Fibroblast of skin of abdomen (primary cell): Measurements from ENCODE around the gene CHDH.
A peak's percentile ranks its signal among the peaks of the same experiment; 100 is the strongest.

Experiments
- DNase-seq: peaks from one replicate; pipeline ENCODE4 v3.0.0-alpha.2; 2013

CHDH gene

DNA sequence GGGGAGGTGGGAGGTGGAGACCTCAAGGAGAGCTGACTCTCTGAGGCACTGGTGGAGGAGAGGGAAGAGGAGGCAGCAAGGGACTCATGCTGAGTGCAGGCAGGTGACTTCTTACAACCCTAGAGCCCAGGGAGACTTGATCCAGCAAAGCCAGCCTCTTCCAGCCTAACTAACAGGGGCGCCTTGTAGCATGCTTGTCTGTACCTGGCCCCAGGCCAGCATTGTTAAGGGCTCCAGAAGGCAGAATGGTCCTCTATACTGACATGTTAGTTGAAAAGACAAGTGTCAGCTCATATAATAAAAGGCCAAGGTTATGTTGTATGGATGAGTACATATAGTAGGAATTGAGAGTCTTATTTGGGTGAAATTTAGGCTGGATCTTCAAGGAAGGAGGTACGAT lies 65.4 kb downstream of the CHDH start:
- no peak for DNase-seq

DNA sequence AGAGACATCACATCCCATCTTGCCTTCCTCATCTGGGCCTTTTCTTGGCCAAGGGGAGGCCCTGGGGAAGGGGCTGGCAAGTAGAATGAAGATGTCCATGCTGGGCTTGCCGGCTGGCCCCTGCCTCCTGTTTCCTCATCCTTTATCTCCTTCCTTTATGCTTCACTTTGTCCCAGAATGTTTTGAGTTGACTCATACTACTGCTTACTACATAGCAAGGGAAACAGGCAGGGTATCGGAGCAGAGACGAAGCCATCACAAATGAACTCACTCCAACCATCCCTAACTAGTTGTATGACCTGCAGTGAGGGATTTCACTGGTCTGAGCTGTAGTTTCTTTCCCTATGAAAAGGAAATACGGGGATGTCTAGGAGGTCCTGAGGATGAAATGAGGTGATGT lies 66.0 kb downstream of the CHDH start:
- DNase-seq, result no peak

DNA sequence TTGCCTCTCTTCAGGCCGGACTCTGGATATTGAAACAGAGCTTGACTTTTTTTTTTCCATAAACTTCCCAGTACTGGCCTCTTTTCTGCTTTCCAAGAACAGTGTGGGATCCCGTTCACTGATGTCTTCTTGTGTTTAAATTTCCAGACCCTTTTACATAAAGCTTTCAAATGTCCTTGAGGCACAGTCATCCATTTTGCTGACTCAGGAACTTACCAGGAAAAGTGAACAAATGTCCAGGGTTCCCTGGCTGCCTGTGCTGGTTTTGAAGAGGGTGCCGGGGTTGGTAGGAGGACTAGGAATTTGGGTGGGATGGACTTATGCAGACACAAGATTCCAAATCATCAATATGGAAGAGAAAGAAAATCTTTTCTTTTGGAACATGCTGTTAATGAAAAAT lies 68.1 kb downstream of the CHDH start:
- DNase-seq, result no peak

DNA sequence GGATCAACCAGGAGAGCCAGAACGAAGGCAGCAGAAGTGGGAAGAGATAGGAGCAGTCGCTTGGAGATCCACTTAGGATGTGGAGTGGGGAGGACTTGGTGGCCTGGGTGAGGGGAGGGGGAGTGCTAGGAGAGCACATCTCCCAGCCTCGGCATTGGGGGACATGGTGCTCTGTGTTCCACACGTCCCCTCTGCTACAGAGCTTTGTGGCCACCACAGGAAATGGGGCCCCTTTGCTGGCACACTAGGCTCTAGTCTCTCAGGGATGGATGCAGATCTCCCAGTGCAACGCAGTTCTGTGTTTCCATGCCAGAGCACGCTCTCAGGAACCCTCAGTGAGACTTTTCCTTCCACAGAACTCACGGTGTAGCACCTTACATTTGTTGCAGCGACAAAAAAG lies 68.8 kb downstream of the CHDH start:
- no peak for DNase-seq

DNA sequence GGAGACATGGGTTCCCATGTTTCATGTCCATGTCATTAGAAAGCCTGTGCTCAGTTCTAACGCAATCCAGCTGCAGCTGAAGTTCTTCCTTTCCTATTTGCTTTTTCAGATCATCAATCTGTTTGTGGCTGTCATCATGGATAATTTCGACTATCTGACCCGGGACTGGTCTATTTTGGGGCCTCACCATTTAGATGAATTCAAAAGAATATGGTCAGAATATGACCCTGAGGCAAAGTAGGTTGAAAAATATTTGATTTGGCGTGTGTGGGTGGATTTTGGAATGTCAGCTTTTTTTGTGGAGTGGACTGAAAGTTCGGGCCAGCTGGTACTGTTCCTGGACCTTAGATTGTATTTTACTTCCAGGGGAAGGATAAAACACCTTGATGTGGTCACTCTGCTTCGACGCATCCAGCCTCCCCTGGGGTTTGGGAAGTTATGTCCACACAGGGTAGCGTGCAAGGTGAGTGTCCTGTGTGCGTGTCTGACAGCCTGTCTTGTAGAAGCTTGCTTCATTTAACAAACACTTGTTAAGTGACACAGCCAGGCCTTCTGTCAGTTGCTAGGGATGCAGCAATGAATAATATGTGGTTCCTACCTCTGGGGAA lies 69.6 kb downstream of the CHDH start:
- peak; percentile 77 for DNase-seq

DNA sequence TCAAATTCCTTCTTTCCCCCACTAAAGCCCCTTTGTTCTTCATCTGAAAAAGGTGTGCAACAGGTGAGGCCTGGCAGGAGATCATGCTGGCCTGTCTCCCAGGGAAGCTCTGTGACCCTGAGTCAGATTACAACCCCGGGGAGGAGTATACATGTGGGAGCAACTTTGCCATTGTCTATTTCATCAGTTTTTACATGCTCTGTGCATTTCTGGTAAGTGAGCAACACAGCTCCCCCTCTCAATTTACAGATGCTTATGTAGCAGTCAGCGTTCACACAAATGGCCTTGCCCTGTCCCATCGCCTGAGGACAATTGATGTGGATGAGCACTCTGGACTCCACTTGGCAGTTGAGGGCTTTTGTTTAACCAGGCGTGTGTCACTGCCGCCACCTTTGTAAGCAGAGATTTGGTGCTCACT lies 70.4 kb downstream of the CHDH start:
- peak; percentile 53 for DNase-seq

DNA sequence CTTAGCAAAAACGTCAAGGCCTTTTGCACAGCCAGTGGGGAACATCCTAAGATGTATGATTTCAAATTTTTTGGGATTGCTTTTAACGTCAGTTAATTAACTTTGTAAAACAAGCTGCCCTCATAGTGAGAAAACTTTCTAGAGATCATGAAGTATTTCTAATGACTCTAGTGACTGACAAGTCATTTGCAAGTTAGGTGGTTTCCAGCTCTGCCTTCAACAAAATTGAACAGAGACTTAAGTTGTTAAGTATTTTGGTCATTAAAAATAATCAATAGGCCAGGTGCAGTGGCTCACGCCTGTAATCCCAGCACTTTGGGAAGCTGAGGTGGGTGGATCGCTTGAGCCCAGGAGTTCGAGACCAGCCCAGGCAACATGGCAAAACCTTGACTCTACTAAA lies 71.2 kb downstream of the CHDH start:
- DNase-seq, result no peak

DNA sequence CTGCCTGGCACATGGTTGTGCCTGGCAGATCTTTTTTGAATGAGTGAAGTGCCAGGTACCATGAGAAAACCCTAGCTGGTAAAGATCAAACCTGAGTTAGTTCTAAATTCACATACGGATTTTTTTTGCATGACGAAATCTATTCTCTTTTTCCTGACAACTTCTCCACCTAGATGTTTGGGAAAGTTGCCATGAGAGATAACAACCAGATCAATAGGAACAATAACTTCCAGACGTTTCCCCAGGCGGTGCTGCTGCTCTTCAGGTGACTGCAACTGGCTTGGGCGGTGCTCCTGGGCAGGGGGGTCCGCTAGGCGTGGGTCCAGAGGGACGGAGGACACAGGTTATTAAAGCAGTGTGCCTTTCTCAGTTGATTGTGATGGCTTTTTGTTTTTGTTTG lies 71.8 kb downstream of the CHDH start:
- no peak for DNase-seq

DNA sequence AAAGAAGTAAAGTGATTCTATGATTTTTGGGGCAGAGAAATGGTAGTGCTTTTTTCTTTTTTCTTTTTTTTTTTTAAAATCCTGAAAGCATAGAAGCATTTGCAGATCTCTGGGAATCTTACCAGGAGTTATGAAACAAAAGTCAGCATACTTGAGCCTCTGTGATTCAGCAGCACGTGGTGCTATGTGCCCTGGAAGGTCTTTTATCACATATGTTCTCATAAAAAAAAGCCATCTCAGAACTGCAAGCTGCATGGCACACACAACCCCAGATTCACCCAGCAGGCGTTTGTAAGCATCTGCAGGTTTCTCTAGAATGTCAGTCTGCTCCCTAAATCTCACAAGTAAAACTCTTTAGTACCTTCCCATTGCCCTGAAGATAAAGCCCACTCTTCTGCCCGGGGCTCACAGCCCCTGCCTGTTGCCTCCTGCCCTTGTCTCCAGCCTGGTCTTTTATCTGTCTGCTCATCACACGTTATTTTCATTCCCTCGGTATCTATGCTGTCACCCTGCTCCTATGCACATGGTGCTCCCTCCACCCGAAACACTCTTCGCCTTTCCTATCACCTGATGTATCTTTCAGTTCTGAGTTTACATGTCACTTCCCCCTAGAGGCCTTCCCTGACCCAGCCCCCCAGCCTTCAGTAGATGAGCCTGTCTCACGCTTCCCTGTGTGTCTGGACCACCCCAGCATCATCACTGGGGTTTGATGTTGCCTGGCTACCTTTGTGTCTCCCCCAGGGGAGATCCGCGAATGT lies 72.4 kb downstream of the CHDH start:
- DNase-seq, result peak; percentile 90

DNA sequence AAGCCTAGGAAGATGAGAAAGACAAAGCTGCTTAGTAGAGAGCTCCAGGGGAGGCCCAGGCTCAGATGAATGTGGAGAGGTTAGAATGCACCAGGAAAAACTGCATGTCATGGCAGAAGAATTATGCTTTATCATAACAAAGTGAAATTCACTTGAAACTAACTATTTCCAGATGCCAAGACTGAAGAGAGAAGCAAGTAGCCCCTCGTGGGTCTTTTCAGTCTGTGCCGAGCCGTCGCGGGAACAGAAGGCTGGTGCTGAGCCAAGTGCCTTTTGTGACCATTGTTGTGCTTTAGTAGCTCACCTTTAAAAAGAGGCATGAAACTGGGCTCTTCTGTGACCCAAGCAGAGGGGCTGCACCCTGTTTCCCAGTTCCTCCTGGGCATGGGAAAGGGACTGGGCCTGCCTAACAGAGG lies 73.2 kb downstream of the CHDH start:
- DNase-seq, result peak; percentile 82

DNA sequence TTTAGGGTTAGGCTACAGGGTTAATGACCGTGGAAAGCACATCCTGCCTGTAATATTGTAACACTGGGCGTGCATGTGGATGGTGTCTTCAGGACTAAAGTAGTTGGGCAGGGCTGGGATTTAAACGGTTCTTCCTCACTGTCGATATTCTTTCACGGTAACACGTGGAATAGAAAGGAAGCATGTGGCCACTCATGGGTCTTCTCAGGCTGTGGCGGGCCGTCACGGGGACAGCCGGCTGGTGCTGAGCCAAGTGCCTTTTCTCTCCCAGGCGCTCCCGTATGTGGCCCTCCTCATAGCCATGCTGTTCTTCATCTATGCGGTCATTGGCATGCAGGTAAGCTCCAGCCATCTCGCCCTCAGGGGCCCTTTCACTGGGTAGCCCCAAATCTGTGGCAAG lies 73.7 kb downstream of the CHDH start:
- DNase-seq, result no peak

DNA sequence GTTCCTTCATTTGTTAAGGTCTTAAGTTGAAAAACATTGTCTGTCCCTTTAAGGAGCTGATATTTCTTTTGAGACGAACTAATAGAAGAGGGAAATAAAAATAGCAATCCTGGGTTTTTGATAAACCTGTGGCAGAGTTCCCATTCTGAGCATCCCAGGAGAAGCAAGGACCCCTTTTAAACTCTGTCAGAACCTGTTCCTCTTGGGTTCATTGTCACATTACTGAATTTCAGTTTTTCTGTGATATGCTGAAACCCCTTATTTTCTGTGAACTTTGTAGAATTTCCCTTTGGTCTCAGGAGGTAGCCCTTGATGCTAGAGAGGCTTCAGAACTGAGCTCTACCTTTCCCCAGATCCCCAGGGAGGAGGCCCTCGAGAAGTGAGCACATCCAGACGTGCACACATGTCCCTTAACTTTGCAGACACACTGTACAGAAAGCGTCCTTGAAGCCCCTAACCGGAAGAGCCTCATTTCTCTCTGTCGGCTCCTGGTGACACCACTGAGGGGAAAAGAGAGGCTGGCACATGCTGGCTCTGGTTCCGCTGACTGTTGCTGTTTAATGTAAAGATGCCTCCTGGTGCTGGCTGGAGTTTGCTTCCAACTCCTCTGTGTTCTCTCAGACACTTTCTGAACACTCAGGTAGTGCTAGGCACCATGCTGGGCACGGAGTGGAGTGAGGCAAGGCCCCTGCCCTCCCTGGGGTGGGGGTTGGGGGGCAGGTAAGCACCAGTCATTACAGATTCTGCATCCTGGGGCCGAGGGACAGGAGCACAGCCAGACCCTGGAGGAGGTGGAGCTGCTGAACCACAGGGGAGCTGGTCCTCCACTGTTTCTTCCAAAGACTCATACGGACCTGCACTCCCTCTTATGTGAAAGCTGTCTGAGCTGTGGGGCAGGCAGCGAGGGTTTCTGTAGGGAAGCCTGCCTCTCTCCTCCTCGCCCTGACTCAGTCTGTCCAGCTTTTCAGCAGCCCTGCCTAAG lies 77.5 kb downstream of the CHDH start:
- DNase-seq, result no peak

DNA sequence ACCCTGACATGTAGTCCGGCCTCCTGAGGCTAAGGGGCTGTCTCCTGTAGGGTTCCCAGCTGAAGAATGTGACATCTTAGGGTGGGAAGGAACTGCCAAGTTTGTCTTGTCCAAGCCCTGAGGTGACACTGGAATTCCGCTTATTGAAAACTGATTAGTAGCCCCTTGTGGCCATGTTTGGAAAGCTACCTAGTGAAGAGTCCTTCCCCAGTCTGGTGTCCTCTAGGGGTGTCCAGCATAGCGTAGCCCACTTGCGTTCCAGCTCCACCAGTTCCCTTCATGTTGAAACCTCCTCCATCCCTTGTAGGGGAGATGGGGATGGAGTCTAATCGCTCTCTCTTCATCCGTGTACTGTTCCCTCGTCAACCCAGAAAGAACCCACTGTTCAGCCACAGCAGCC lies 79.5 kb downstream of the CHDH start:
- no peak for DNase-seq

DNA sequence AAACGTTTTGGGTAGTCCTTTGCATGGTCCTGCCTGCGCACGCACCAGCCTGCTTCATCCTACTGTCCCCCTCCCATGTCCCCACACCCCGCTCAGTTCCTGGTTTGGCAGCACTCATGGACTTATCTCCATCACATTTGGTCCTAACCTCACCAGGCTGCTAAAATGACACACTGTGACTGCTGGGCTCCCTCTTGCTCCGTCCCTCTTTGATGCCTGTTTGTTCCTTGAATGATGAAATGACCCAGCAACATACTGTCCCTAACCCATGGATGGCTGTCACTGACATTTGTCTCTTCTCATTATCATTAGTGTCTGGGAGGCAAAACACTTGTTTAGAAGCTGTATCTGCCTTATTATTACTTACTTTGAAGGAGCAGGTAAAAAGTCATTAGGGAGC lies 80.5 kb downstream of the CHDH start:
- DNase-seq, result no peak

DNA sequence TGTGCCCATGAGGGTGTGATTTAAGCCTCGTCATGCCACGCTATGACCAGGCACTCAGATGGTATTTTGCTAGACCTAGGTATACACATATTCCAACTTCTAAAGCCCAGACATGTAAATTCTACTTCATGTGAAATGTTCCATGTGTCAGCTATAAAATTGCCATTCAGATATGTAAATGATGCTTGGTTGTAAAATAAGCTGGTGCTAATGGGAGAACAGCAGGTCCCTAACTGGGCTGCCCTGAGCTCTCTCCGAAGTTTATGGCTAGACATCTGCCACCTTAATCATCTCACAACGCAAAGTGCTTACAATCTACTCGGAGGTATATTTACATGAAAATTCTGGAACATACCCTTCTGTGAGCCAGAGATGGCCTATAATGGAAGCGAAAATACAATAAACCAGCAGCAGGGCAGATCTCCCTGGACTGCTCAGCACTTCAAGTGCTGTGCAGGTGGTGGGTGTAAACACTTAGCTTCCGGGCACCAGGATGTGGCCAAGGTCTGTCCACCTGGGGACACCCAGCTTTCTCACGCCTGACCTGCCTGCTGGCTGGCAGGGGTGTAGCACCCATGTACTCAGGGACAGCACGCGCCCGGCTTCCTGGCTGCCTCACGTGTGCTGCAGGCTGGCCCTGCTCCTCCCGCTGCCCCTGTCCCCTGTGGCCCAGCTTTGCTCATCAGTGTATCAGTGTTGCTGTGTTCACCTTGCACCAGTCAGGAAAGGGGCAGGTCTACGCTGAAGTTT lies 82.0 kb downstream of the CHDH start:
- DNase-seq, result no peak

DNA sequence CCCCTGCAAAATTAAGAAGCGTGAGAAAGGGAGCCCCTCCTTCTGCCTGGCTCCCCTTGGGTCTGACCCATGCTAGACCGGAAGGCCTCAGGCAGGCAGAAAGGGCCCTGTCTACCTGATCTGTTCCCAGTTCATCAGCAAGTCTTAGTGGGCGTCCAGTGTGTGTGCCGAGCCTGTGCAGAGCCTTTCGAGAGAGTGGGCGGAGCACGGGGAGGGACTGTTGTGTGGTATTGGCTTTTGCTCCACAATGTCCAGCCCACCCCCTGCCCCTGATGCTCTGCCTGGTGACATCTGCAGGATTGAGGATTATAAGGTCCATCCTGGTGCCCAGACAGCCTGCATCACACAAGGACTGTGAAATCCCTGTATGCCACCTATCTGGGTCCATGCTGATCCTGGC lies 82.9 kb downstream of the CHDH start:
- no peak for DNase-seq
